Mammary epithelial cell (primary cell): ENCODE measurements around the gene LRP1.

Experiments
- EZH2 ChIP-seq: IDR thresholded peaks from 2 replicates; pipeline ENCODE4 v1.6.1; 2012; ENCODE audit warnings: low read length, inconsistent platforms, borderline replicate concordance
- TF ChIP-seq, protein P1 (sequence below), 2 donors: IDR thresholded peaks in 1 of 2; conservative IDR thresholded peaks in 1 of 2; 2 replicates each; pipeline ENCODE4 v1.5.1; 2011 to 2012; ENCODE audit warnings: inconsistent platforms in 2 of 2, low read length in 2 of 2, mild to moderate bottlenecking in 2 of 2, control low read depth in 1 of 2, low read depth in 1 of 2; ENCODE audit not compliant: insufficient read depth in 1 of 2; ENCODE audit errors: extremely low read depth in 1 of 2

DNA sequence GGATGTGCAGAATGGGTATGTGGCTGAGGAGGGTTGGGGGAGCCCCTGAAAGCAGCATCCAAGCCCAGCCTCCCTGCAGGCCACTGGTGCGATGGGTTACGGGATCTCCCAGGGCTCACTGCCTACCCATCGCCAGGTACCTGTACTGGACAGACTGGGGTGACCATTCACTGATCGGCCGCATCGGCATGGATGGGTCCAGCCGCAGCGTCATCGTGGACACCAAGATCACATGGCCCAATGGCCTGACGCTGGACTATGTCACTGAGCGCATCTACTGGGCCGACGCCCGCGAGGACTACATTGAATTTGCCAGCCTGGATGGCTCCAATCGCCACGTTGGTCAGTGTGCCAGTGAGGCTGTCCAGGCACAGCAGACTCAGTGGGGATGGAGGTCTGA is 70.0 kb downstream of the LRP1 start:
- TF ChIP-seq, protein P1, sequence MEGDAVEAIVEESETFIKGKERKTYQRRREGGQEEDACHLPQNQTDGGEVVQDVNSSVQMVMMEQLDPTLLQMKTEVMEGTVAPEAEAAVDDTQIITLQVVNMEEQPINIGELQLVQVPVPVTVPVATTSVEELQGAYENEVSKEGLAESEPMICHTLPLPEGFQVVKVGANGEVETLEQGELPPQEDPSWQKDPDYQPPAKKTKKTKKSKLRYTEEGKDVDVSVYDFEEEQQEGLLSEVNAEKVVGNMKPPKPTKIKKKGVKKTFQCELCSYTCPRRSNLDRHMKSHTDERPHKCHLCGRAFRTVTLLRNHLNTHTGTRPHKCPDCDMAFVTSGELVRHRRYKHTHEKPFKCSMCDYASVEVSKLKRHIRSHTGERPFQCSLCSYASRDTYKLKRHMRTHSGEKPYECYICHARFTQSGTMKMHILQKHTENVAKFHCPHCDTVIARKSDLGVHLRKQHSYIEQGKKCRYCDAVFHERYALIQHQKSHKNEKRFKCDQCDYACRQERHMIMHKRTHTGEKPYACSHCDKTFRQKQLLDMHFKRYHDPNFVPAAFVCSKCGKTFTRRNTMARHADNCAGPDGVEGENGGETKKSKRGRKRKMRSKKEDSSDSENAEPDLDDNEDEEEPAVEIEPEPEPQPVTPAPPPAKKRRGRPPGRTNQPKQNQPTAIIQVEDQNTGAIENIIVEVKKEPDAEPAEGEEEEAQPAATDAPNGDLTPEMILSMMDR (conservative IDR thresholded peaks at IDR 0.05 in 1 of 2, IDR thresholded peaks at IDR 0.05 in 1 of 2; ENCODE audit: extremely low read depth in 1 of 2, insufficient read depth in 1 of 2, low read depth in 1 of 2, low read length in 2 of 2) = no peak
- TF ChIP-seq EZH2 = no peak
